H9 (cell line): ENCODE data around the gene STK11. TPM values are rescaled to one million over a fixed set of nuclear protein-coding genes. Genes with fewer than 3 reads are reported as not detected.

ENCODE experiments used
- DNase-seq: peaks from one replicate; pipeline ENCODE4 v3.0.0-alpha.2; 2017
- H2AFZ ChIP-seq: one replicate; pipeline ENCODE4 v1.6.1; 2013; ENCODE audit warnings: mild to moderate bottlenecking, low read length, control low read depth, moderate library complexity
- H2AK5ac ChIP-seq: 2 replicates; pipeline ENCODE4 v1.6.1; 2013; ENCODE audit warnings: low read length, control low read depth, mixed read lengths; ENCODE audit not compliant: insufficient read length
- H2BK120ac ChIP-seq: one replicate; pipeline ENCODE4 v1.6.1; 2013; ENCODE audit warnings: low read depth, mild to moderate bottlenecking, low read length, control low read depth, inconsistent platforms; ENCODE audit not compliant: poor library complexity, severe bottlenecking
- H2BK12ac ChIP-seq: 2 replicates; pipeline ENCODE4 v1.6.1; 2013; ENCODE audit warnings: low read length, control low read depth, mixed read lengths, low read depth; ENCODE audit not compliant: insufficient read length
- H2BK15ac ChIP-seq: 2 replicates; pipeline ENCODE4 v1.6.1; 2013; ENCODE audit warnings: low read depth, low read length, control low read depth
- H2BK20ac ChIP-seq: one replicate; pipeline ENCODE4 v1.6.1; 2013; ENCODE audit warnings: low read depth, mild to moderate bottlenecking, low read length, control low read depth, inconsistent platforms; ENCODE audit not compliant: poor library complexity, severe bottlenecking
- H2BK5ac ChIP-seq: 2 replicates; pipeline ENCODE4 v1.6.1; 2013; ENCODE audit warnings: low read length, control low read depth, mixed read lengths; ENCODE audit not compliant: insufficient read length
- H3K14ac ChIP-seq: 2 replicates; pipeline ENCODE4 v1.6.1; 2013; ENCODE audit warnings: low read length, control low read depth; ENCODE audit not compliant: insufficient read depth
- H3K18ac ChIP-seq: 2 replicates; pipeline ENCODE4 v1.6.1; 2013; ENCODE audit warnings: low read depth, mild to moderate bottlenecking, mixed read lengths, low read length, control low read depth; ENCODE audit not compliant: insufficient read length
- H3K23ac ChIP-seq: 2 replicates; pipeline ENCODE4 v1.6.1; 2013; ENCODE audit warnings: low read length, control low read depth, mixed read lengths, low read depth; ENCODE audit not compliant: insufficient read length
- H3K23me2 ChIP-seq: 2 replicates; pipeline ENCODE4 v1.6.1; 2013; ENCODE audit warnings: low read depth, mild to moderate bottlenecking, mixed read lengths, low read length, control low read depth; ENCODE audit not compliant: insufficient read length, poor library complexity, severe bottlenecking
- H3K27ac ChIP-seq: 2 replicates; pipeline ENCODE4 v1.5.1; 2013; ENCODE audit warnings: low read length, control low read depth, mixed read lengths, low read depth; ENCODE audit not compliant: insufficient read length
- H3K27me3 ChIP-seq: 2 replicates; pipeline ENCODE4 v1.6.1; 2013; ENCODE audit warnings: low read length, control low read depth, inconsistent platforms; ENCODE audit not compliant: insufficient read depth
- H3K4ac ChIP-seq: 2 replicates; pipeline ENCODE4 v1.6.1; 2013; ENCODE audit warnings: low read depth, mild to moderate bottlenecking, control low read depth, inconsistent platforms, low read length, moderate library complexity
- H3K4me1 ChIP-seq: 2 replicates; pipeline ENCODE4 v1.6.1; 2013; ENCODE audit warnings: low read length, control low read depth, inconsistent platforms; ENCODE audit not compliant: insufficient read depth
- H3K4me2 ChIP-seq: 2 replicates; pipeline ENCODE4 v1.6.1; 2013; ENCODE audit warnings: low read length, control low read depth, mixed read lengths; ENCODE audit not compliant: insufficient read length, insufficient read depth
- H3K56ac ChIP-seq: 2 replicates; pipeline ENCODE4 v1.6.1; 2013; ENCODE audit warnings: low read depth, mild to moderate bottlenecking, mixed read lengths, low read length, control low read depth; ENCODE audit not compliant: insufficient read length
- H3K79me1 ChIP-seq: 2 replicates; pipeline ENCODE4 v1.6.1; 2013; ENCODE audit warnings: low read depth, mild to moderate bottlenecking, moderate library complexity, low read length, control low read depth, inconsistent platforms; ENCODE audit not compliant: insufficient read depth, poor library complexity, severe bottlenecking
- H3K79me2 ChIP-seq: 2 replicates; pipeline ENCODE4 v1.6.1; 2013; ENCODE audit warnings: low read length, control low read depth, inconsistent platforms; ENCODE audit not compliant: insufficient read depth
- H3K9ac ChIP-seq: 2 replicates; pipeline ENCODE4 v1.6.1; 2013; ENCODE audit warnings: low read length, control low read depth, mixed read lengths; ENCODE audit not compliant: insufficient read length; ENCODE audit errors: extremely low read depth
- H3K9me3 ChIP-seq: one replicate; pipeline ENCODE4 v1.6.1; 2013; ENCODE audit warnings: low read depth, low read length, inconsistent platforms; ENCODE audit not compliant: control insufficient read depth
- H3T11ph ChIP-seq: one replicate; pipeline ENCODE4 v1.6.1; 2013; ENCODE audit warnings: mild to moderate bottlenecking, low read length, control low read depth, inconsistent platforms
- H4K20me1 ChIP-seq: one replicate; pipeline ENCODE4 v1.6.1; 2013; ENCODE audit not compliant: control insufficient read depth, insufficient read length, insufficient read depth
- H4K5ac ChIP-seq: 2 replicates; pipeline ENCODE4 v1.6.1; 2013; ENCODE audit warnings: low read depth, mild to moderate bottlenecking, mixed read lengths, low read length, control low read depth; ENCODE audit not compliant: insufficient read length
- H4K8ac ChIP-seq: replicated peaks from 2 replicates; pipeline ENCODE4 v1.6.1; 2013; ENCODE audit warnings: low read length, control low read depth, mixed read lengths, low read depth; ENCODE audit not compliant: insufficient read length
- H4K91ac ChIP-seq: 2 replicates; pipeline ENCODE4 v1.6.1; 2013; ENCODE audit warnings: low read depth, mild to moderate bottlenecking, moderate library complexity, mixed read lengths, low read length, control low read depth; ENCODE audit not compliant: insufficient read length
- H3K27ac Mint-ChIP-seq, 3 experiments: 2 replicates in 2 of 3; 3 replicates in 1 of 3; pipeline ENCODE4 v1.8.0; 2020 to 2021; ENCODE audit warnings: mixed read lengths in 3 of 3, mild to moderate bottlenecking in 1 of 3, moderate library complexity in 1 of 3
- H3K27me3 Mint-ChIP-seq: 2 replicates; pipeline ENCODE4 v1.8.0; 2021; ENCODE audit warnings: low read depth, mild to moderate bottlenecking, moderate library complexity, mixed read lengths
- H3K36me3 Mint-ChIP-seq, 3 experiments: 2 replicates in 2 of 3; 3 replicates in 1 of 3; pipeline ENCODE4 v1.8.0; 2020 to 2021; ENCODE audit warnings: low read depth in 3 of 3, mixed read lengths in 3 of 3; ENCODE audit not compliant: insufficient read depth in 1 of 3
- H3K4me1 Mint-ChIP-seq, 2 experiments: 2 replicates each; pipeline ENCODE4 v1.8.0; 2020; ENCODE audit warnings: mixed read lengths in 2 of 2
- H3K4me3 Mint-ChIP-seq, 2 experiments: 2 replicates in 1 of 2; 3 replicates in 1 of 2; pipeline ENCODE4 v1.8.0; 2020 to 2021; ENCODE audit warnings: mild to moderate bottlenecking in 2 of 2, mixed read lengths in 2 of 2, moderate library complexity in 1 of 2
- H3K9me3 Mint-ChIP-seq, 2 experiments: 2 replicates in 1 of 2; 3 replicates in 1 of 2; pipeline ENCODE4 v1.8.0; 2020; ENCODE audit warnings: mild to moderate bottlenecking in 2 of 2, mixed read lengths in 2 of 2, moderate library complexity in 1 of 2
- CTCF ChIP-seq: fragments of 200-600 bp; sonication (generic); conservative IDR thresholded peaks from 3 replicates; pipeline ENCODE4 v1.8.0; 2021; ENCODE audit warnings: antibody characterized with exemption, mild to moderate bottlenecking
- WGBS: extraction: QIAGEN DNeasy Blood & Tissue Kit; methylation state at CpG from one replicate; pipeline ENCODE4 v1.1.7; 2013; ENCODE audit warnings: missing lambda C conversion rate, low lambda C conversion rate, mixed read lengths; ENCODE audit not compliant: insufficient read length; ENCODE audit errors: extremely low coverage; 5-methylcytosine and 5-hydroxymethylcytosine counted together
- total RNA-seq: library from RNA; stranded (reverse); gene quantifications from 2 replicates; pipeline ENCODE4 v1.2.1, GENCODE V29; 2021

STK11 gene
- total RNA-seq, 1 experiment from 2014 or later: 74.3 TPM

GRCh38 chr19:1226227-1226518 lies 20.6 kb downstream of the STK11 start:
- no peak overlapping the region for H3K27ac Mint-ChIP-seq
- Histone ChIP-seq H2BK20ac (no peak overlapping the region), H2AK5ac (no peak overlapping the region), H3K27ac (no peak overlapping the region), H3K14ac (no peak overlapping the region), H3K27me3 (no peaks in the 10 kb centered on the region), H4K8ac (no peak overlapping the region), H2AFZ (no peak overlapping the region), H3K18ac (no peak overlapping the region), H4K5ac (no peak overlapping the region), H3K79me2 (no peaks in the 10 kb centered on the region), H2BK12ac (no peak overlapping the region), H3K79me1 (no peaks in the 10 kb centered on the region), H2BK15ac (no peak overlapping the region), H3T11ph (no peak overlapping the region), H2BK120ac (no peak overlapping the region), H3K23ac (no peak overlapping the region), H3K4me2 (no peak overlapping the region), H2BK5ac (no peak overlapping the region), H3K9ac (no peak overlapping the region), H4K20me1 (no peaks in the 10 kb centered on the region), H3K23me2 (no peaks in the 10 kb centered on the region), H3K4me1 (no peaks in the 10 kb centered on the region), H3K56ac (no peak overlapping the region), H3K9me3 (no peaks in the 10 kb centered on the region), H3K4ac (no peak overlapping the region), H4K91ac (no peak overlapping the region)
- no peaks in the 10 kb centered on the region for H3K27me3 Mint-ChIP-seq
- H3K9me3 Mint-ChIP-seq: no peaks in the 10 kb centered on the region
- H3K36me3 Mint-ChIP-seq: peaks cover 2 to 9% (median 7%) of the 10 kb centered on the region in 3 experiments; a peak in 5 of 7 replicates
- TF ChIP-seq CTCF: no peak
- H3K4me3 Mint-ChIP-seq: no peak overlapping the region
- 0 out of 4 replicates have a peak, but pooled peaks cover 0 to 2% of the 10 kb centered on the region in 2 experiments for H3K4me1 Mint-ChIP-seq
- DNase-seq: no peak
- no CpG with 5 or more reads among the region's 11 CpGs for WGBS
